Heart left ventricle (tissue), 16 donors: Measurements from ENCODE around the gene C2orf92. TPM values are rescaled to one million over a fixed set of nuclear protein-coding genes. Genes with fewer than 3 reads are reported as not detected.

ENCODE experiments used
- ATAC-seq, 4 donors: fragments of 200-7000 bp; cut with Tn5 transposase; one replicate each; pipeline ENCODE4 v1.9.1; 2020 to 2022; ENCODE audit warnings: moderate library complexity in 4 of 4, mild to moderate bottlenecking in 3 of 4, moderate number of reproducible peaks in 1 of 4
- DNase-seq, 5 donors: peaks; one replicate each; pipeline ENCODE4 v3.0.0-alpha.2; 2020
- H3K27ac ChIP-seq, 12 donors: fragments of 200-600 bp; sonication (generic) in 4 of 12; one replicate each; pipeline versions ENCODE4 v1.5.0 to v1.8.0; 2016 to 2022; ENCODE audit warnings: mild to moderate bottlenecking in 2 of 12
- H3K27me3 ChIP-seq, 9 donors: fragments of 200-600 bp; sonication (generic) in 2 of 9; one replicate each; pipeline versions ENCODE4 v1.5.1 to v1.8.0; 2016 to 2022; ENCODE audit warnings: mild to moderate bottlenecking in 3 of 9
- H3K36me3 ChIP-seq, 9 donors: fragments of 200-600 bp; sonication (generic) in 2 of 9; one replicate each; pipeline versions ENCODE4 v1.5.0 to v1.8.0; 2018 to 2022; ENCODE audit warnings: mild to moderate bottlenecking in 2 of 9
- H3K4me1 ChIP-seq, 12 donors: fragments of 200-600 bp; sonication (generic) in 4 of 12; one replicate each; pipeline versions ENCODE4 v1.5.0 to v1.8.0; 2016 to 2022; ENCODE audit warnings: mild to moderate bottlenecking in 3 of 12
- H3K4me3 ChIP-seq, 12 donors: fragments of 200-600 bp; sonication (generic) in 4 of 12; one replicate each; pipeline versions ENCODE4 v1.5.0 to v1.8.0; 2017 to 2022; ENCODE audit warnings: mild to moderate bottlenecking in 9 of 12, moderate library complexity in 4 of 12
- H3K9me3 ChIP-seq, 12 donors: fragments of 200-600 bp; sonication (generic) in 4 of 12; one replicate each; pipeline versions ENCODE4 v1.5.0 to v1.8.0; 2016 to 2022; ENCODE audit warnings: mild to moderate bottlenecking in 1 of 12
- POLR2A ChIP-seq, 2 donors: fragments of 450-650 bp; IDR thresholded peaks; one replicate each; pipeline ENCODE4 v1.6.1; 2017; ENCODE audit warnings: antibody characterized with exemption in 2 of 2, mild to moderate bottlenecking in 2 of 2, moderate library complexity in 2 of 2
- WGBS, 4 donors: extraction: QIAGEN DNeasy Blood & Tissue Kit in 2 of 4; methylation state at CpG; one replicate each; pipeline versions ENCODE4 v1.1.5 to v1.1.7; 2013 to 2018; 5-methylcytosine and 5-hydroxymethylcytosine counted together
- intact Hi-C, 10 donors: fragments of 100-400 bp; cut with DNase I; formaldehyde crosslinking; loops; one replicate each; pipeline versions ENCODE4 v1.11.1 to v1.14.2; 2022
- polyA plus RNA-seq, 2 donors: library from polyadenylated mRNA; stranded (reverse); fragments of 200-250 nt; gene quantifications; one replicate each; pipeline ENCODE4 v1.2.3, GENCODE V29; 2013
- total RNA-seq, 9 donors: library from RNA; depleted of rRNA in 2 of 9; stranded (reverse); fragments of >200 nt in 2 of 9; fragmentation: NEBNext Ultra II Directional in 3 of 9; extraction: Animal tissue kit (Norgen Biotek cat#: 25700) in 3 of 9; gene quantifications; one replicate each; pipeline versions ENCODE4 v1.1.0 to v1.2.4, GENCODE V29; 2016 to 2023
- TF ChIP-seq, protein P1 (sequence below), 12 donors: fragments of 200-600 bp; sonication (generic) in 4 of 12; IDR thresholded peaks; one replicate each; pipeline versions ENCODE4 v1.5.0 to v1.8.0; 2018 to 2022; ENCODE audit warnings: antibody characterized with exemption in 12 of 12, mild to moderate bottlenecking in 5 of 12
- donor health status: ischemic (EF 13 %, LVEDD 7.1; RV severe dilation, severe dysfunction).
- donor health status: healthy with polysubstance abuse.
- donor health status: DM: no; HTN: yes; CAD: no.
- donor health status: DM: no; HTN: no; CAD: no.
- donor health status: ischemic (EF 25% LVEDD 6.9; RV normal size, moderate dysfunction).
- donor health status: ischemic (EF 25% LVEDD 5.7; RV mildly dilated, moderate dysfunction).
- donor health status: healthy.
- donor health status: DM: yes; HTN: yes; CAD: no.
- donor health status: ischemic (EF 35%, LVEDD 5.7; RV mildly dilated, moderate dysfunction).
- donor health status: nonischemic (EF 11% LVEDD 7.7; RV severe dilation, severe dysfunction).
- donor health status: DM: yes; HTN: yes; CAD: no.
- donor health status: PGD.
- donor health status: ischemic (EF 29% LVEDD 5.4; RV normal size, mild dysfunction).
- donor health status: nonischemic (EF 23%, LVEDD 6.1; RV moderate dilation, normal function).

The C2orf92 gene
- total and polyA plus RNA-seq, 11 donors: 0.89 to 11.0 (median 2.4) TPM

DNA sequence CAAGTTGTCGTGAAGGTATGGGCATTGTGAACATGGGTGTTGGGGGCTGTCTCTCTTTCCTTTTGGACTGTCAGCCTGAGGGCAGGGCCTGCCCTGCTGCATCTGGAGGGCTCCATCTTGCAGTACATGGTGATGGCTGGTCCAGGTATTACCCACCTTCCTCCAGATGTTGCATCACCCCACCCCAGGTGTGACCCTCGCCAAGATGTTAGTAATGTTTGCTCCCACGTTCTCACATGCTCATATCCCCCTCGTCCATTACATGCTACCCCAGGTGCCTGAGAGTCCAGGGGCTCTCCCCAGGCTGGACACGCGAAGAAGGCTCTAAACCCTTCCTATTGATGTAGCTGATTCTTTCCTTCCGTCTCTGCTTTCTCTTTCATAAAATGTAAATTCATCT lies 57.8 kb downstream of the C2orf92 start:
- 93 to 95% (median 95%) methylated on average over 7 of the region's 7 CpGs for WGBS, 4 donors
- H3K9me3 ChIP-seq: peaks cover 0 to 18% (median 8%) of the 10 kb centered on the region in 12 donors
- DNase-seq (peak in 1 of 5 donors; percentile 25), ATAC-seq (no peak)
- H3K4me3 ChIP-seq: no peak overlapping the region
- intact Hi-C loops: no loop called here
- H3K27ac ChIP-seq: peak overlapping the region in 7 of 12 donors; percentile 54 to 88 (median 77)
- no peaks in the 10 kb centered on the region for H3K36me3 ChIP-seq
- no peaks in the 10 kb centered on the region for H3K27me3 ChIP-seq
- H3K4me1 ChIP-seq: peaks cover 0 to 35% (median 24%) of the 10 kb centered on the region in 12 donors
- TF ChIP-seq POLR2A (IDR thresholded peaks at IDR 0.05): no peak
- TF ChIP-seq, protein P1, sequence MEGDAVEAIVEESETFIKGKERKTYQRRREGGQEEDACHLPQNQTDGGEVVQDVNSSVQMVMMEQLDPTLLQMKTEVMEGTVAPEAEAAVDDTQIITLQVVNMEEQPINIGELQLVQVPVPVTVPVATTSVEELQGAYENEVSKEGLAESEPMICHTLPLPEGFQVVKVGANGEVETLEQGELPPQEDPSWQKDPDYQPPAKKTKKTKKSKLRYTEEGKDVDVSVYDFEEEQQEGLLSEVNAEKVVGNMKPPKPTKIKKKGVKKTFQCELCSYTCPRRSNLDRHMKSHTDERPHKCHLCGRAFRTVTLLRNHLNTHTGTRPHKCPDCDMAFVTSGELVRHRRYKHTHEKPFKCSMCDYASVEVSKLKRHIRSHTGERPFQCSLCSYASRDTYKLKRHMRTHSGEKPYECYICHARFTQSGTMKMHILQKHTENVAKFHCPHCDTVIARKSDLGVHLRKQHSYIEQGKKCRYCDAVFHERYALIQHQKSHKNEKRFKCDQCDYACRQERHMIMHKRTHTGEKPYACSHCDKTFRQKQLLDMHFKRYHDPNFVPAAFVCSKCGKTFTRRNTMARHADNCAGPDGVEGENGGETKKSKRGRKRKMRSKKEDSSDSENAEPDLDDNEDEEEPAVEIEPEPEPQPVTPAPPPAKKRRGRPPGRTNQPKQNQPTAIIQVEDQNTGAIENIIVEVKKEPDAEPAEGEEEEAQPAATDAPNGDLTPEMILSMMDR (IDR thresholded peaks at IDR 0.05): no peak

GRCh38 chr2:97728091-97728731 lies 58.7 kb downstream of the C2orf92 start:
- TF ChIP-seq, protein P1 (IDR thresholded peaks at IDR 0.05): no peak
- TF ChIP-seq POLR2A (IDR thresholded peaks at IDR 0.05): no peak
- ATAC-seq (peak in 3 of 4 donors; percentile 44 to 84 (median 74)), DNase-seq (peak in 2 of 5 donors; percentile 75 to 77)
- intact Hi-C loops: no loop called here
- Histone ChIP-seq H3K36me3 (no peaks in the 10 kb centered on the region), H3K27me3 (no peaks in the 10 kb centered on the region), H3K27ac (peak overlapping the region in 7 of 12 donors; percentile 24 to 88 (median 77)), H3K4me1 (peaks cover 0 to 35% (median 24%) of the 10 kb centered on the region in 12 donors), H3K4me3 (no peak overlapping the region), H3K9me3 (peaks cover 0 to 18% (median 8%) of the 10 kb centered on the region in 12 donors)
- WGBS, 4 donors: 69 to 74% (median 72%) methylated on average over 12 of the region's 12 CpGs

GRCh38 chr2:97730245-97730644 lies 60.7 kb downstream of the C2orf92 start:
- Histone ChIP-seq H3K4me1 (peaks cover 0 to 33% (median 24%) of the 10 kb centered on the region in 12 donors), H3K36me3 (no peaks in the 10 kb centered on the region), H3K27ac (no peak overlapping the region), H3K4me3 (no peak overlapping the region), H3K27me3 (no peaks in the 10 kb centered on the region), H3K9me3 (peaks cover 0 to 18% (median 8%) of the 10 kb centered on the region in 12 donors)
- no peak for TF ChIP-seq POLR2A (IDR thresholded peaks at IDR 0.05)
- TF ChIP-seq, protein P1 (IDR thresholded peaks at IDR 0.05): no peak
- 77 to 100% (median 94%) methylated on average over 1 of the region's 1 CpG for WGBS, 4 donors
- intact Hi-C loops: no loop called here
- DNase-seq (peak in 1 of 5 donors; percentile 19), ATAC-seq (no peak)

- DNase-seq (peak in 1 of 5 donors; percentile 7), ATAC-seq (no peak)
- intact Hi-C loops: no loop called here
- no peaks in the 10 kb centered on the region for H3K36me3 ChIP-seq
- H3K27me3 ChIP-seq: no peaks in the 10 kb centered on the region
- no peak overlapping the region for H3K27ac ChIP-seq
- peaks cover 0 to 18% (median 8%) of the 10 kb centered on the region in 12 donors for H3K9me3 ChIP-seq
- H3K4me3 ChIP-seq: no peak overlapping the region
- H3K4me1 ChIP-seq: peaks cover 0 to 21% (median 14%) of the 10 kb centered on the region in 12 donors
- TF ChIP-seq, protein P1 (IDR thresholded peaks at IDR 0.05): no peak
- TF ChIP-seq POLR2A (IDR thresholded peaks at IDR 0.05): no peak
- 80 to 88% (median 84%) methylated on average over 9 to 12 of the region's 12 CpGs for WGBS, 4 donors
Observed at GRCh38 chr2:97731274-97732020, 61.9 kb downstream of the C2orf92 start.
